ENCODE data around the gene CDK19. TPM values are rescaled to one million over a fixed set of nuclear protein-coding genes. Genes with fewer than 3 reads are reported as not detected.
A peak's percentile ranks its signal among the peaks of the same experiment; 100 is the strongest.

Gene CDK19
- total and polyA plus RNA-seq, 2 of the 4 experiments (the other 2 are of a cell fraction): 6.0 to 6.8 TPM

GRCh38 chr6:110652520-110652919 lies 162.7 kb downstream of the CDK19 start:
- no TSS peak for BruUV-seq (replicated peaks)
- Histone ChIP-seq H3K27ac (ENCODE audit: insufficient read depth, low read length) (no peak overlapping the region), H2BK20ac (ENCODE audit: low read depth, low read length) (no peak overlapping the region), H4K5ac (ENCODE audit: low read depth, low read length) (no peak overlapping the region), H2BK120ac (ENCODE audit: low read depth, low read length) (no peak overlapping the region), H3K27me3 (ENCODE audit: control insufficient read depth, insufficient read depth, low read length) (no peaks in the 10 kb centered on the region), H3K18ac (ENCODE audit: low read depth, low read length) (no peak overlapping the region; the same call in 1 of the 2 replicates), H3K14ac (replicated peaks; ENCODE audit: low read depth, low read length) (no peak overlapping the region), H3K9me1 (ENCODE audit: insufficient read depth, low read length) (no peaks in the 10 kb centered on the region), H2AK5ac (ENCODE audit: low read depth, low read length) (no peak overlapping the region), H4K8ac (ENCODE audit: low read depth in 2 of 2, low read length in 2 of 2) (no peak overlapping the region), H2AFZ (replicated peaks; ENCODE audit: low read length, poor library complexity) (no peak overlapping the region), H3K9ac (ENCODE audit: low read depth, low read length) (no peak overlapping the region), H3K4me1 (ENCODE audit: control insufficient read depth, insufficient read depth, low read length) (no peaks in the 10 kb centered on the region; the same call in 1 of the 2 replicates), H3K79me1 (ENCODE audit: low read depth in 1 of 2, low read length in 2 of 2) (no peaks in the 10 kb centered on the region), H3K4me3 (ENCODE audit: insufficient read depth, low read depth, low read length) (no peak overlapping the region), H3K23ac (ENCODE audit: low read depth, low read length) (0 out of 2 replicates have a peak overlapping the region, but pooled peaks have one; percentile 16), H4K20me1 (ENCODE audit: insufficient read depth, low read length) (no peaks in the 10 kb centered on the region), H4K91ac (ENCODE audit: insufficient read depth, low read depth, low read length) (no peak overlapping the region), H3K36me3 (ENCODE audit: control insufficient read depth, insufficient read depth, low read length) (no peaks in the 10 kb centered on the region), H2BK15ac (ENCODE audit: low read depth, low read length) (no peak overlapping the region), H2AK9ac (replicated peaks; ENCODE audit: low read depth, low read length, poor library complexity) (no peak overlapping the region), H3K4ac (ENCODE audit: low read depth, low read length) (no peak overlapping the region), H3K4me2 (ENCODE audit: low read depth, low read length) (no peak overlapping the region), H3K9me3 (ENCODE audit: control insufficient read depth, insufficient read depth, low read length) (no peaks in the 10 kb centered on the region), H3K56ac (ENCODE audit: extremely low read depth, insufficient read depth, low read length) (no peak overlapping the region), H2BK5ac (ENCODE audit: low read depth, low read length, poor library complexity, severe bottlenecking) (no peak overlapping the region)
- WGBS, 2 experiments (ENCODE audit: extremely low coverage in 2 of 2, insufficient read length in 1 of 2): no CpG with 5 or more reads among the region's 4 CpGs
- CTCF ChIA-PET: interaction anchor here (0.6 to 1.2 kb wide), 2 partner anchors 214 to 221 kb away, joined by 3 read pairs; no protein-coding TSS in a partner anchor
- no peak for TF ChIP-seq SMC3 (IDR thresholded peaks at IDR 0.05; ENCODE audit: low read depth, low read length)
- no peak for TF ChIP-seq RFX5 (IDR thresholded peaks at IDR 0.05; ENCODE audit: low read depth, low read length)
- no peak for TF ChIP-seq FOS (IDR thresholded peaks at IDR 0.05; ENCODE audit: low read depth, low read length)
- no peak for TF ChIP-seq NFE2L2 (IDR thresholded peaks at IDR 0.05; ENCODE audit: low read depth, low read length)
- TF ChIP-seq CEBPB (IDR thresholded peaks at IDR 0.05; ENCODE audit: low read depth, low read length): peak; percentile 43; the same call in 1 of the 2 replicates
- no peak for TF ChIP-seq MAZ (IDR thresholded peaks at IDR 0.05; ENCODE audit: borderline replicate concordance, low read depth, low read length)
- POLR2A ChIA-PET (ENCODE audit: unreplicated experiment): interaction anchor here (0.5 to 0.6 kb wide), 2 partner anchors 13 to 222 kb away, joined by 3 read pairs; partner anchors contain the start of gene AMD1
- intact Hi-C loops (cut with micrococcal nuclease) (no loop called here), in situ Hi-C loops (cut with MboI; ENCODE audit: low sequenced_read_pairs) (no loop called here), dilution Hi-C loops (cut with HindIII; ENCODE audit: low sequenced_read_pairs, unreplicated experiment) (no loop called here)
- ATAC-seq (ENCODE audit: low read depth): no peak
- DNase-seq: peak; percentile 41

Data from IMR-90 (cell line).